ENCODE measurements around the gene CD58. TPM values are rescaled to one million over a fixed set of nuclear protein-coding genes. Genes with fewer than 3 reads are reported as not detected.

The CD58 gene
- total and polyA plus RNA-seq, 9 of the 15 experiments (the other 6 are each of a cell fraction or from before 2014, with no cell fraction given), result 18.1 to 113 (median 37.4) TPM

DNA sequence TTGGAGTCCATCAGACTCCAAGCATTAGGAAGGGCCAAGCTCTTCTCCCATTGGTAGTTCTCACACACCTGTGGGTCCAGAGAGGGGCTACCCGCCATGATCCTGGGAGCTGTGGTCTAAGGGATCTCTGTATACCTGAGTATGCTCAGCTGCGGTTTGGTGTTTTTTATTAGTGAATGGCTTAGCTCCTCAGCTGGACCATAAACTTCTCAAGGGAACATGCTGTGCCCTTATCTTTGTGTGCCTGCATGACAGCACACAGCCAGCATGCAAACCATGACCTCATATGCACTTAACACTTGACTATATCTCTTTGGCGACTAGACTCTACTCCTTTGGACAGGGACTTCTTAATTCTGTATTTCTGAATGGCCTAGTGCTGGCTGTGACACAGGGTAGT lies 94.5 kb downstream of the CD58 start (continued):
- TF ChIP-seq ZNF592 (IDR thresholded peaks at IDR 0.05) (peak; percentile 95), CTBP1 (IDR thresholded peaks at IDR 0.05; ENCODE audit: borderline replicate concordance) (peak; percentile 56; the same call in 1 of the 2 replicates), JUND (IDR thresholded peaks at IDR 0.05; ENCODE audit: borderline replicate concordance, low read depth, low read length) (peak; percentile 94), JUND (tag; IDR thresholded peaks at IDR 0.05; ENCODE audit: borderline replicate concordance, low read depth, low read length) (peak; percentile 98), TBL1XR1 (IDR thresholded peaks at IDR 0.05; ENCODE audit: low read length in 2 of 2) (peak in 1 of 2 experiments; percentile 59; a peak in 1 of 4 replicates), PBX2 (CRISPR knock-in tag; IDR thresholded peaks at IDR 0.05; ENCODE audit: low read depth) (no peak), PBX2 (tag; conservative IDR thresholded peaks at IDR 0.05; ENCODE audit: low read depth) (0 out of 2 replicates have a peak, but pooled peaks have one; percentile 38), ELF2 (CRISPR knock-in tag; IDR thresholded peaks at IDR 0.05) (no peak), MEF2D (tag; conservative IDR thresholded peaks at IDR 0.05; ENCODE audit: low read depth) (0 out of 2 replicates have a peak, but pooled peaks have one; percentile 46), NRF1 (conservative IDR thresholded peaks at IDR 0.05 in 1 of 2, IDR thresholded peaks at IDR 0.05 in 1 of 2) (peak; percentile 46 to 52; a peak in 3 of 4 replicates), ESRRA (IDR thresholded peaks at IDR 0.05; ENCODE audit: borderline replicate concordance, low read depth) (peak; percentile 33; the same call in 1 of the 2 replicates)
- TF ChIP-seq, protein P1, sequence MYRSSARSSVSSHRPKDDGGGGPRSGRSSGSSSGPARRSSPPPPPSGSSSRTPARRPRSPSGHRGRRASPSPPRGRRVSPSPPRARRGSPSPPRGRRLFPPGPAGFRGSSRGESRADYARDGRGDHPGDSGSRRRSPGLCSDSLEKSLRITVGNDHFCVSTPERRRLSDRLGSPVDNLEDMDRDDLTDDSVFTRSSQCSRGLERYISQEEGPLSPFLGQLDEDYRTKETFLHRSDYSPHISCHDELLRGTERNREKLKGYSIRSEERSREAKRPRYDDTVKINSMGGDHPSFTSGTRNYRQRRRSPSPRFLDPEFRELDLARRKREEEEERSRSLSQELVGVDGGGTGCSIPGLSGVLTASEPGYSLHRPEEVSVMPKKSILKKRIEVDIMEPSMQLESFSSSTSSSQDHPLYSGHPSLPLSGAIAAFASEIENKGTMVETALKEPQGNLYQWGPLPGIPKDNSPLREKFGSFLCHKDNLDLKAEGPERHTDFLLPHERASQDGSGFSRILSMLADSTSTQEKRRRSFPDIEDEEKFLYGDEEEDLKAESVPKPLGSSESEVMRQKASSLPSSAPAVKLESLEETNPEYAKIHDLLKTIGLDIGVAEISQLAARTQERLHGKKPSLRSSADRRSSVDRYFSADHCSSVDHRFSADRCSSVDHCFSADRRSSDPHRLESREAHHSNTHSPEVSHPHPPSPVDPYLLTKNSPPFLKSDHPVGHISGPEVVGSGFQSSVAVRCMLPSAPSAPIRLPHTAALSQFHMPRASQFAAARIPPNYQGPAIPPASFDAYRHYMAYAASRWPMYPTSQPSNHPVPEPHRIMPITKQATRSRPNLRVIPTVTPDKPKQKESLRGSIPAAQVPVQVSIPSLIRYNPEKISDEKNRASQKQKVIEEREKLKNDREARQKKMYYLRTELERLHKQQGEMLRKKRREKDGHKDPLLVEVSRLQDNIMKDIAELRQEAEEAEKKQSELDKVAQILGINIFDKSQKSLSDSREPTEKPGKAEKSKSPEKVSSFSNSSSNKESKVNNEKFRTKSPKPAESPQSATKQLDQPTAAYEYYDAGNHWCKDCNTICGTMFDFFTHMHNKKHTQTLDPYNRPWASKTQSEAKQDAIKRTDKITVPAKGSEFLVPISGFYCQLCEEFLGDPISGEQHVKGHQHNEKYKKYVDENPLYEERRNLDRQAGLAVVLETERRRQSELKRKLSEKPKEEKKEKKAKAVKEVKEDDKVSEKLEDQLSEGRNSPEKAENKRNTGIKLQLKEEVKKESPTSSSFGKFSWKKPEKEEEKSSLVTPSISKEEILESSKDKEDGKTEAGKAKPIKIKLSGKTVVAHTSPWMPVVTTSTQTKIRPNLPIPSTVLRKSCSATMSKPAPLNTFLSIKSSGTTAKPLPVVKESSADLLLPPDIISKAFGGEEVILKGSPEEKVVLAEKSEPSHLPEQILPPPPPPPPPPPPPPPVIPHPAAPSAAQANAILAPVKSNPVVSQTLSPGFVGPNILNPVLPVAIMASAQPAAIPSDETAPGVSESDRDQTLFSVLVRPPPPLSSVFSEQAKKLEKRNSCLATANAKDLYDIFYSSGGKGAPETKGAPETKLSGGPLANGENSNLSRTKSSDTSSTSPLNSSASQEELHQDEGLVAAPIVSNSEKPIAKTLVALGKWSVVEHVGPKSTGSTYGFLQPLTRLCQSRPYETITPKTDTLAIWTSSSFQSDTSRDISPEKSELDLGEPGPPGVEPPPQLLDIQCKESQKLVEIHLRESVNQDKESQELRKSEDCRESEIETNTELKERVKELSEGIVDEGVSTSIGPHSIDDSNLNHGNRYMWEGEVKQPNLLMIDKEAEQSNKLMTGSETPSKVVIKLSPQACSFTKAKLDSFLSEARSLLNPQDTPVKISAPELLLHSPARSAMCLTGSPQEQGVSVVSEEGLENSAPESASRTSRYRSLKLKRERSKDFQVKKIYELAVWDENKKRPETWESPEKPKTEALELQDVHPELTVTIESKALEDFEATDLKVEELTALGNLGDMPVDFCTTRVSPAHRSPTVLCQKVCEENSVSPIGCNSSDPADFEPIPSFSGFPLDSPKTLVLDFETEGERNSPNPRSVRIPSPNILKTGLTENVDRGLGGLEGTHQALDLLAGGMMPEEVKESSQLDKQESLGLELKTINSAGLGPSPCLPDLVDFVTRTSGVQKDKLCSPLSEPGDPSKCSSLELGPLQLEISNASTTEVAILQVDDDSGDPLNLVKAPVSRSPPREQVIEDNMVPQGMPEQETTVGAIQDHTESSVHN (IDR thresholded peaks at IDR 0.05; ENCODE audit: borderline replicate concordance in 1 of 2, low read depth in 1 of 2), result 0 out of 4 replicates have a peak, but pooled peaks of 1 of the 2 experiments have one; percentile 27
